Astrocyte (in vitro differentiated cells and primary cell): Measurements from ENCODE around the gene SHB.

Experiments used
- EZH2 ChIP-seq: IDR thresholded peaks from 2 replicates; pipeline ENCODE4 v1.6.1; 2012; ENCODE audit warnings: mild to moderate bottlenecking, low read length, inconsistent platforms; ENCODE audit not compliant: insufficient read depth
- TF ChIP-seq, protein P1 (sequence below): IDR thresholded peaks from 2 replicates; pipeline ENCODE4 v1.5.1; 2011; ENCODE audit warnings: low read depth, mild to moderate bottlenecking, inconsistent platforms, low read length, moderate library complexity; ENCODE audit not compliant: insufficient read depth

GRCh38 chr9:37951671-37952449 lies 117.2 kb downstream of the SHB start:
- TF ChIP-seq, protein P1, sequence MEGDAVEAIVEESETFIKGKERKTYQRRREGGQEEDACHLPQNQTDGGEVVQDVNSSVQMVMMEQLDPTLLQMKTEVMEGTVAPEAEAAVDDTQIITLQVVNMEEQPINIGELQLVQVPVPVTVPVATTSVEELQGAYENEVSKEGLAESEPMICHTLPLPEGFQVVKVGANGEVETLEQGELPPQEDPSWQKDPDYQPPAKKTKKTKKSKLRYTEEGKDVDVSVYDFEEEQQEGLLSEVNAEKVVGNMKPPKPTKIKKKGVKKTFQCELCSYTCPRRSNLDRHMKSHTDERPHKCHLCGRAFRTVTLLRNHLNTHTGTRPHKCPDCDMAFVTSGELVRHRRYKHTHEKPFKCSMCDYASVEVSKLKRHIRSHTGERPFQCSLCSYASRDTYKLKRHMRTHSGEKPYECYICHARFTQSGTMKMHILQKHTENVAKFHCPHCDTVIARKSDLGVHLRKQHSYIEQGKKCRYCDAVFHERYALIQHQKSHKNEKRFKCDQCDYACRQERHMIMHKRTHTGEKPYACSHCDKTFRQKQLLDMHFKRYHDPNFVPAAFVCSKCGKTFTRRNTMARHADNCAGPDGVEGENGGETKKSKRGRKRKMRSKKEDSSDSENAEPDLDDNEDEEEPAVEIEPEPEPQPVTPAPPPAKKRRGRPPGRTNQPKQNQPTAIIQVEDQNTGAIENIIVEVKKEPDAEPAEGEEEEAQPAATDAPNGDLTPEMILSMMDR, result no peak
- TF ChIP-seq EZH2, result no peak
